Middle frontal gyrus (tissue), 1 donor: ENCODE results near the gene OR13F1.
"Not testable (repeated sequence)": the region's sequence is repeated elsewhere in the genome, so short reads cannot be mapped to it uniquely, and the experiment has no call there.

Experiments
- DNase-seq: peaks from one replicate; pipeline ENCODE4 v3.0.0-alpha.2; 2015; ENCODE audit warnings: low spot score; ENCODE audit errors: extremely low spot score

Gene OR13F1, protein sequence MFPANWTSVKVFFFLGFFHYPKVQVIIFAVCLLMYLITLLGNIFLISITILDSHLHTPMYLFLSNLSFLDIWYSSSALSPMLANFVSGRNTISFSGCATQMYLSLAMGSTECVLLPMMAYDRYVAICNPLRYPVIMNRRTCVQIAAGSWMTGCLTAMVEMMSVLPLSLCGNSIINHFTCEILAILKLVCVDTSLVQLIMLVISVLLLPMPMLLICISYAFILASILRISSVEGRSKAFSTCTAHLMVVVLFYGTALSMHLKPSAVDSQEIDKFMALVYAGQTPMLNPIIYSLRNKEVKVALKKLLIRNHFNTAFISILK

DNA sequence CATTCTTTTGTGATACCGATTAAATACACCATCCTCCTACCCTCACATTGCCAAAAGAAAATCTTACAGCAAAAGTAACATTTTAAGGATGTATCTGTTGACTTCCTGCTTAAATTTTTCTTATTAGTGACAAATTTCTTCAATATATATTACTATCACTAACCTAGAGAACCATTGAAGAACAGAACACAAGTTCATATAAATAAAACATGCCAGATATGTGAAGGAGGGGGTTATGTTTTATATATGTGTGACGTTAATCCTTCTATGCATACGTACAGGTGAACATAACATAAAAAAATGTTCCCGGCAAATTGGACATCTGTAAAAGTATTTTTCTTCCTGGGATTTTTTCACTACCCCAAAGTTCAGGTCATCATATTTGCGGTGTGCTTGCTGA is at the start of gene OR13F1:
OR13F1 (plus strand) TSS at position 301 of the 400 bp plus-strand sequence; CDS start at position 301, 0 bp downstream.
- DNase-seq: no peak

DNA sequence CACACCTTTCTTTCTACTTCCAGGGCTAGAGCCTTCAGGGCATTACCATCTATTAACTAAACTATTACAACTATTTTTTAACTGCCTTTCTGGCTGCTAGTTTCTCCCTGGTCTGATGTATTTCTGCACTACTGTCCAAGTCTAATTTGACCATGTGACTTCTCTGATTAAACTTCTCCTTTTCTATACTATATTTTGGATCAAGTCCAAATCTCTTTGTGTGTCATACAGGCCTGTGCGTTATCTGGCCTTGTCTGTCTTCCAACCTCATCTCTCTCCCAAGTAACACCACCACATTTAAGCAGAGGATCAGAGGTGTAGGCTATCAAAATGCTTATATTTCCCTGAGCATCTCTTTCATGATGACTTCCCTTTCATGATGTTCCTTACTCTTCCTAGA is 47.2 kb upstream of the OR13F1 start:
- DNase-seq: no peak

DNA sequence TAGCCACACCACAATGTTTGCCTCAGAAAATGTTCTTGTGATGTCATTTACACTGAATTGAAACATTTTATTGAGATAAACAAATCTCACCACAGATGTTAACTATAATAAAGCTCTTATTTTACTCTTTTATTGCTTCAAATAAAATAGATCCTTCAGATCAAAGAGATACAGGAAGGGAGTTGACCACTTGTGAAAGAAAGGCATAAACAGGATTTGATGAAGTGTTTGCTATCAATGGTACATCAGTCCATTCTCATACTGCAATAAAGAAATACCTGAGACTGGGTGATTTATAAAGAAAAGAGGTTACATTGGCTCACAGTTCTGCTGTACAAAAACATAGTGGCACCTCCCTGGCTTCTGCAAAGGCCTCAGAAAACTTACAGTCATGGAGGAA is 40.2 kb upstream of the OR13F1 start:
- no peak for DNase-seq

DNA sequence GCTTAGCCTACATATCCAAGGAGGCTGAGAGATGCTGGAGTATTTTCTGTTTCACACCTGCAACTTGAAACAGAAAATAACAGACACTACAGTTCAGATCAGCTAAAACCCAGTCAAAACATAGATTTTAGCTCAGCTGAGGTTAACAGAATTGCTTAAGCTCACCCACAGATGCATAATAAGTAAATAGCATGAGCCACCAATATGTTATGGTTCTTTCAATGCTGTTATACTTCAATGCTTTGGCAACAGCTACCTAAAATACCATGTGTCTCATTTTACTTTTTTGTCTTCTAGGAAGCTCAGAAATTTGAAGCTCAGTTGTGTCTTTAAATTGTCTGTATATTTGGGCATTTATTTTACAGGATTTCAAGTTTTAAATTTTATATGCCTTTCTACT is 35.8 kb upstream of the OR13F1 start:
- no peak for DNase-seq

DNA sequence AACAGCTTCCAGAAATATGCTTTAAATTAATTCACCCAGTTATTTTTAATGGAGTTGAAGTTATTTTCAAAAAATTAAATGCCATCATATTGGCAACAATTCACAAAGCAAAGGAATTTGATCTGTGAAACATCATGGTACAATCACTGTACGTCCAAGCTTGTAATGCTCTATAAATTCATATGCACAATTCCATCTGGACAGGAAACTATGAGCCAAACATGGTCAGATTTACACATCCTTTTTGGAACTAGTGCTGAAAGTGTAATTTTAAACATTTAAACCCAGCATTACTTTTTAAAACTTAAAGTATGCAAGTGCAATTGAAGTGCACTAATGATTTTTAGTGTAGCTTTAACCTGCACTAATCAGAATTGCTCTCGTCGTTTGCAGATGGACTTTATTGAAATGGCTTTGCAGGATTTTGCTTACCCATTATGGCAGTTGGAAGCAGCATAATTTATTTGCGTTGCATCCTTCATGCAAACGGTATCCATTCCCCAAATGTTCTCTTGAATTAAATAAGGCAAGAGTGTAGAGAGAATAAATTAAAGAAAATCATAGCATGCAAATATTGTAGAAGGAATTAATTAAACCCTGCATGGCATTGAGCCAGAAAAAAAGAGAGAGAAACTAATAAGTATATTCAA is 21.0 kb upstream of the OR13F1 start:
- DNase-seq: no peak

DNA sequence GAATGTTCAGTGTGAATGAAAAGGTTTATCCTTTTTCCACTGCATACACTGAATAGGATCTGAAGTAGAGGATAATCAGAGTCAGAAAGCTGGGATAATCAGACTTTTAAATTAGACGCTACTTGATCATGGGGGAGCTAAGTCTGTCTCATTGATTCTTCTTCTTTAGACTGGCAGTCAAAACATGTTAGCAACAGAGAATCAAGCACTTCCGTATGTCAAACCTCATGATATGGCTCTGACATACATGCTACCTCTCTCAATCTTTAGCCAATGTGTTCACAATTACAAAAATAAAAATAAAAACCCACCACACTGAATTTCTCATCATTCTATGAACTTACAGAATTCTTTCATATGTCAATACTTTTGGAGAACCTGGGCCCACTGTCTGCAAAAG is 19.0 kb upstream of the OR13F1 start:
- DNase-seq: no peak

DNA sequence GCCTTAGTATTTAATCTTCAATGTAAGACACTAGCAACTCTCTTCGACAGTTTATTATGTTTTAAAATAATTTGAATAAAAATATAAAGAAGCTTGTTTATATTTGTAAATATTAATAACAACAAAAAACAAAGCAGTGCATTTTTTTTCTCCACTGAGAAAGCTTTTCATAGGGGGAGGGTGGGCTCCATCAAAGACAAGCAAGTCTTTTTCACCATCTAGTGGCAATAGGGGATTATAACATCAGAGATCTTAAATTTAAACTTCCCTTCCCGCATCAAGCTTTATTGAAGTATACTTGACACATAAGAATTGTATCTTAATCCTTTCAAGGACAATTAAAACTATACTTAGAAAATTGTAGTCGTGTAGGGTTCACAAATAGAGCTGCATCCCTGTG is 9.3 kb upstream of the OR13F1 start:
- no peak for DNase-seq

DNA sequence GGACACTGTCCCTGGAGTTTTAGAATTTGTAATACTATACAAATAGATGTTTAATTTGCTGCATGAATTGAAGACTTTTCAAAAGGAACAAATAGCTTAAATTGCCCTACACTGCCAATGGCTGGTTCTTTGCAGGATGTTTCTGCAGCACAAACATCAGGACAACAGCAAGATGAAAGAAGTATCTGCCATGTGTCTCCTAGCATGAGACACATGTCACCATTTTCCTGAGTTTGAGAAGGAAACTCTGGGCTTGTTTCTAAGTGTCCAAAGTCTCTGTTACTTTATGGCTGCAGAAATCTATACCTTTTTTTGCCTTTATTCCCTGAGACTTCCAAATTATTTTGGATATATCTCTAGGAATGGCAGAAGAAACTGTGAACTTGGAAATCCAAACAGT is 623 bp upstream of the OR13F1 start:
- DNase-seq: no peak

DNA sequence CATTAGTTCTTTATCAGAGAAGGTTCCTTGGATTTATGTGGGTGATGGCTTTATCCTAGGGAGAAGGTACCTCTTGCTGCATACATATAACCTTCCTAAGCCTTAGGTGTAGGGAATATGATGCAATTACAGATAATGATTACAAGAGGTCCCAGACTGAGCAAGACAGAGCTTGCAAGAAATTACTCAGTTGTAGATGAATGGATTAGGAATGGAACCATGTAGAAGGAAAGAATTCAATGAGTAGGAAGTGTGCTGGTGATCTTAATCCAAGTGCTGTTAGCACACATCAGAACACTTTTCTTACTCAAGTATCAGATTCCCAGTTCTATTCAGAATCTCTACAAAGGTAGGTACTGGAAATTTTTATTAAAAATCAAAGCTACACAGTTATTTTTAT is 2.5 kb downstream of the OR13F1 start:
- no peak for DNase-seq

DNA sequence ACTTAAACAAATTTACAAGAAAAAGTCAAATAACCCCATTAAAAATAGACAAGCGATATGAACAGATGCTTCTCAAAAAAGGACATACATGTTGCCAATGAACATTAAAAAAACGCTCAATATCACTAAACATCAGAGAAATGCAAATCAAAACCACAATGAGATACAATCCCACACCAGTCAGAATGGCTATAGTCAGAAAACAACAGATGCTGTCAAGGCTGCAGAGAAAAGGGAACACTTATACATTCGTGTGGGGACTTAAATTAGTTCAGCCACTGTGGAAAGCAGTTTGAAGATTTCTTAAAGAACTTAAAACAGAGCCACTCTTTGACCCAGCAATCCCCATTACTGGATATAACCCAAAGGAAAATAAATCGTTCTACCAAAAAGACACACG is 10.8 kb downstream of the OR13F1 start:
- no peak for DNase-seq

DNA sequence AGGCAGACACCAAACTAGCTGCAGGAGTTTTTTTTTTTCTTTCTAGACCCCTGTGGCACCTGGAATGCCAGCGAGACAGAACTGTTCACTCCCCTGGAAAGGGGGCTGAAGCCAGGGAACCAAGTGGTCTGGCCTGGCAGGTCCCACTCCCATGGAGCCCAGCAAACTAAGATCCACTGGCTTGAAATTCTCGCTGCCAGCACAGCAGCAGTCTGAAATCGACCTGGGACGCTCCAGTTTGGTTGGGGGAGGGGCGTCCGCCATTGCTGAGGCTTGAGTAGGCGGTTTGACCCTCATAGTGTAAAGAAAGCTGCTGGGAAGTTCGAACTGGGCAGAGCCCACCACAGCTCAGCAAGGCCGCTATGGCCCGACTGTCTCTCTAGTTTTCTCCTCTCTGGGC is 16.2 kb downstream of the OR13F1 start:
- DNase-seq: not testable (repeated sequence)

DNA sequence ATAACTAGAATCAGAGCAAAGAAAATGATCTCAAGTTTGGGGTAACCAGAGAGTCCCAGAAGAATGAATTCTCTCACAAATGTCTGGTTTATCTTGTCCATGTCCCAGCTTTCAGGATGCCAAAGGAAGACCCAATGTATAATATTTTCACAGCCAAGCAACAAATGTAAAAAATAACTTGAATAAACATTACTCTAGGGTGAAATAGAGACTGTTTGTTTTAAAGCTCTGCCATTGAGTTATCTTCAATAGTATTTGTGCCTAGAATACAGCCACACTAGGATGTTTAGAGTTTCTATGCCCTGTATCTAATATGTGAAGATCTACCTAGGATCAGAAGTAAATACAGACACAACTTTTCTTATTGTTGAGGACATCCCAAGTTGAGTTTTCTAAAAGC is 23.0 kb downstream of the OR13F1 start, which contains the start of gene OR13C4:
OR13C4 (minus strand) TSS at position 101 of the 400 bp plus-strand sequence; CDS start at position 101, 0 bp downstream.
- DNase-seq: no peak

DNA sequence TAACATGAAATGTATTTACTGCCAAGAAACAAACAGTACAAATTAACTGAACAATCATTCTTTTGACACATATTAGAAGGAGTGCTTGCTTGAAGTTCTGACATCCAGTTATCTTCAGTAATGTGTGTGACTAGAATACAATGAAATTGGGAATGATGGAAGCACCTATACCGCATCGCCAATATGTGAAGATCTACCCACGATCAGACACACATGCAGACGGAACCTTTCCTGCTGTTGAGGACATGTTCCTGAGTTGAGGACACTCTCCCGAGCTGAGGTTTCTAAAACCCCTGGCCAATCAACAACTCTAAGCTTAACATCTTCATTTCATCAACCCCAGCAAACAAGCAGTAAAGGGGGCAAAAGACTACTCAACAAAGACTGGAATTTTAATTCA is 32.7 kb downstream of the OR13F1 start, which contains the start of gene OR13C3:
OR13C3 (minus strand) TSS at position 101 of the 400 bp plus-strand sequence. CDS start 133 bp downstream, outside the sequence.
- DNase-seq: no peak

DNA sequence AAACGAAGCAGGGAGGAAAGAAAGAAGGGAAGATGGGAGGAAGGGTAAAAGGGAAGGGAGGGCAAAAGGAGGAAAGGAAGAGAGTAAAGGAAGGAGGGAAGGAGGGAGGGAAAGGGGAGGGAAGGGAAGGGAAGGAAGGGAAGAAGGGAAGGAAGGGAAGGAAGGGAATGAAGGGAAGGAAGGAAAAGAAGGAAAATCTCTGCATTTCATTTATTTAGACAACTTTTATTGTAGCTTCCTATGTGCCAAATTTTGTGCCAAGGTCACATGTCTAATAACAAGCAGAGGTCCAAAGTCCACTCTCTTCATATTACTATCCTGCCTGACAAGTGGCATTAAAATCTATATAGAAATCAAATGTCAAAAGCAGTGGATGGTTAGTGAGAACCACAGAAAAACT is 35.2 kb downstream of the OR13F1 start:
- no peak for DNase-seq

DNA sequence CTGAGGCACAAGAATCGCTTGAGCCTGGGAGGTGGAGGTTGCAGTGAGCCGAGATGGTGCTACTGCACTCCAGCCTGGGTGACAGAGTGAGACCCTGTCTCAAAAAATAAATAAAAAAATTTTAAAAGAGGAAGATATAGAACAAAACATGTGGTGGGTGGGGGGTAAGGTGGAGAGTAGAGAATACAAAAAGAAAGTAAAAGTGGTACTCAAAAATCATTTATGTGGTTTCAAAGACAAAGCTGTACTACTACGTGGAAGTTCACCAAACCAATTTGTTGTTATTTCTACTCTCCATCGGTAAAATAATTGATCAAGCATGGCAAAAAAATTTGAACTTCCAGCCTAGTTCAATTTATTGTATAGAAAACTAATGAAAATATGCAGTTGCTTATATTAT is 40.6 kb downstream of the OR13F1 start:
- DNase-seq: no peak

DNA sequence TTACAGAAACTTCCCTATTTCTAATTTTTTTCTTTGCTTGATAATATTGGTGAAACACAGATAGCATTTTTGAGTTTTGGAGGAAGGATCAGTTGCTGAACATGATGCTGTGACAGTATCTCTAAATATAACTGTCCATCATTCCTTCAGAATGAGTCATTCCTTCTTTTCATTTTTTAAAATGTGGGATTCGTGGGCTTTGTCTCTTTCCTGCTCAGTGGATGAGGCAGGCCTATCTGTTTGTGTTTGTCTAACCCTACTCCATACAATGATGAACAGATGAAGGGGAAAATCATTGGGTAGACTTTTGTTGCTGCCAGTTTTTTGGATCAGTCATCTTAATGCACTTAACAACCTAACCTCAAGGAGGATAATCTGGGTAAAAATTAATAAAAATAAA is 49.2 kb downstream of the OR13F1 start:
- no peak for DNase-seq
